Activated CD4-positive, alpha-beta T cell treated with anti-CD3 and anti-CD28 coated beads, Interleukin-2, amount 10 ng/mL, durations not matched to agents 7 days and 5 days (primary cell): Measurements from ENCODE around the gene TPSD1. TPM values are rescaled to one million over a fixed set of nuclear protein-coding genes. Genes with fewer than 3 reads are reported as not detected.
A peak's percentile ranks its signal among the peaks of the same experiment; 100 is the strongest.
"Not testable (repeated sequence)": the region's sequence is repeated elsewhere in the genome, so short reads cannot be mapped to it uniquely, and the experiment has no call there.

Experiments
- CTCF ChIA-PET: fragments of 350-600 bp; sonication (Branson Sonifier 250); formaldehyde crosslinking; loops from one replicate; lab custom pipeline; 2021; ENCODE audit warnings: antibody characterized with exemption; lab: Charles Lee
- POLR2A ChIA-PET: fragments of 350-600 bp; sonication (Branson Sonifier 250); formaldehyde crosslinking; loops from one replicate; lab custom pipeline; 2021; ENCODE audit warnings: antibody characterized with exemption; lab: Charles Lee
- DNase-seq: peaks from one replicate; pipeline ENCODE4 v3.0.0-alpha.2; 2020
- H3K27ac Mint-ChIP-seq: one replicate; pipeline ENCODE4 v1.8.0; 2021; ENCODE audit warnings: mild to moderate bottlenecking, moderate library complexity, mixed read lengths
- H3K27me3 Mint-ChIP-seq: one replicate; pipeline ENCODE4 v1.8.0; 2021; ENCODE audit warnings: mixed read lengths
- H3K36me3 Mint-ChIP-seq: one replicate; pipeline ENCODE4 v1.8.0; 2021; ENCODE audit warnings: low read depth, mixed read lengths
- H3K4me1 Mint-ChIP-seq: one replicate; pipeline ENCODE4 v1.8.0; 2021; ENCODE audit warnings: mixed read lengths
- H3K4me3 Mint-ChIP-seq: one replicate; pipeline ENCODE4 v1.8.0; 2021; ENCODE audit warnings: mild to moderate bottlenecking, moderate library complexity, mixed read lengths
- H3K9me3 Mint-ChIP-seq: one replicate; pipeline ENCODE4 v1.8.0; 2021; ENCODE audit warnings: mixed read lengths
- total RNA-seq, 2 experiments: library from RNA; stranded (reverse); gene quantifications; one replicate each; pipeline ENCODE4 v1.2.3, GENCODE V29; 2021

Gene TPSD1
- total RNA-seq, 2 experiments from 2014 or later, result not detected

- H3K4me3 Mint-ChIP-seq, CTCF ChIA-PET, H3K9me3 Mint-ChIP-seq, POLR2A ChIA-PET, H3K36me3 Mint-ChIP-seq, H3K27me3 Mint-ChIP-seq, DNase-seq, H3K4me1 Mint-ChIP-seq, H3K27ac Mint-ChIP-seq: not testable (repeated sequence)
Measured at GRCh38 chr16:1239575-1239974, 16.3 kb upstream of the TPSD1 start.

GRCh38 chr16:1240436-1240835 lies 15.4 kb upstream of the TPSD1 start, which contains the start of gene TPSAB1:
TPSAB1 (plus strand) TSS chr16:1240705; CDS start chr16:1240939, 234 bp downstream.
- H3K9me3 Mint-ChIP-seq, H3K27me3 Mint-ChIP-seq, CTCF ChIA-PET, POLR2A ChIA-PET, H3K4me3 Mint-ChIP-seq, DNase-seq, H3K27ac Mint-ChIP-seq, H3K36me3 Mint-ChIP-seq, H3K4me1 Mint-ChIP-seq: not testable (repeated sequence)

GRCh38 chr16:1241081-1241480 lies 14.8 kb upstream of the TPSD1 start:
- H3K4me3 Mint-ChIP-seq, DNase-seq, POLR2A ChIA-PET, H3K4me1 Mint-ChIP-seq, CTCF ChIA-PET, H3K36me3 Mint-ChIP-seq, H3K27me3 Mint-ChIP-seq, H3K27ac Mint-ChIP-seq, H3K9me3 Mint-ChIP-seq: not testable (repeated sequence)

GRCh38 chr16:1243363-1243762 lies 12.5 kb upstream of the TPSD1 start:
- POLR2A ChIA-PET, DNase-seq, CTCF ChIA-PET, H3K4me3 Mint-ChIP-seq, H3K27ac Mint-ChIP-seq, H3K9me3 Mint-ChIP-seq, H3K27me3 Mint-ChIP-seq, H3K36me3 Mint-ChIP-seq, H3K4me1 Mint-ChIP-seq: not testable (repeated sequence)

GRCh38 chr16:1243907-1244850 lies 11.7 kb upstream of the TPSD1 start:
- H3K9me3 Mint-ChIP-seq, H3K27me3 Mint-ChIP-seq, H3K4me3 Mint-ChIP-seq, DNase-seq, H3K4me1 Mint-ChIP-seq, CTCF ChIA-PET, H3K36me3 Mint-ChIP-seq, POLR2A ChIA-PET, H3K27ac Mint-ChIP-seq: not testable (repeated sequence)

GRCh38 chr16:1244881-1245280 lies 11.0 kb upstream of the TPSD1 start:
- Mint-ChIP-seq H3K4me1 (peaks cover 10% of the 10 kb centered on the region), H3K9me3 (no peaks in the 10 kb centered on the region), H3K36me3 (no peaks in the 10 kb centered on the region), H3K4me3 (no peak overlapping the region), H3K27ac (no peak overlapping the region), H3K27me3 (no peaks in the 10 kb centered on the region)
- peak; percentile 47 for DNase-seq
- ChIA-PET CTCF (interaction anchor here (1.0 kb wide), 1 partner anchor 59 kb away, joined by 3 read pairs; no protein-coding TSS in a partner anchor), POLR2A (no interaction called here)

- Mint-ChIP-seq H3K9me3 (no peaks in the 10 kb centered on the region), H3K4me1 (peaks cover 10% of the 10 kb centered on the region), H3K27me3 (no peaks in the 10 kb centered on the region), H3K27ac (no peak overlapping the region), H3K4me3 (no peak overlapping the region), H3K36me3 (no peaks in the 10 kb centered on the region)
- ChIA-PET CTCF (interaction anchor here (1.0 kb wide), 1 partner anchor 59 kb away, joined by 3 read pairs; no protein-coding TSS in a partner anchor), POLR2A (no interaction called here)
- no peak for DNase-seq
Measured at GRCh38 chr16:1245452-1246020, 10.3 kb upstream of the TPSD1 start.

GRCh38 chr16:1247903-1248537 lies 7.8 kb upstream of the TPSD1 start:
- H3K27me3 Mint-ChIP-seq, H3K9me3 Mint-ChIP-seq, POLR2A ChIA-PET, H3K27ac Mint-ChIP-seq, H3K4me1 Mint-ChIP-seq, H3K36me3 Mint-ChIP-seq, H3K4me3 Mint-ChIP-seq, DNase-seq: not testable (repeated sequence)
- CTCF ChIA-PET, result interaction anchor here (0.7 kb wide), 1 partner anchor 125 kb away, joined by 3 read pairs; no protein-coding TSS in a partner anchor

- DNase-seq, H3K27ac Mint-ChIP-seq, H3K4me1 Mint-ChIP-seq, H3K9me3 Mint-ChIP-seq, H3K36me3 Mint-ChIP-seq, POLR2A ChIA-PET, CTCF ChIA-PET, H3K4me3 Mint-ChIP-seq, H3K27me3 Mint-ChIP-seq: not testable (repeated sequence)
Measured at GRCh38 chr16:1249031-1249755, 6.7 kb upstream of the TPSD1 start.

GRCh38 chr16:1253701-1254364 lies 2.0 kb upstream of the TPSD1 start:
- H3K27ac Mint-ChIP-seq, H3K4me1 Mint-ChIP-seq, H3K27me3 Mint-ChIP-seq, H3K4me3 Mint-ChIP-seq, DNase-seq, H3K36me3 Mint-ChIP-seq, H3K9me3 Mint-ChIP-seq, POLR2A ChIA-PET, CTCF ChIA-PET: not testable (repeated sequence)

GRCh38 chr16:1254821-1255220 lies 1.0 kb upstream of the TPSD1 start:
- H3K4me1 Mint-ChIP-seq, DNase-seq, H3K4me3 Mint-ChIP-seq, H3K27me3 Mint-ChIP-seq, CTCF ChIA-PET, H3K36me3 Mint-ChIP-seq, H3K27ac Mint-ChIP-seq, H3K9me3 Mint-ChIP-seq, POLR2A ChIA-PET: not testable (repeated sequence)

- DNase-seq, H3K36me3 Mint-ChIP-seq, H3K9me3 Mint-ChIP-seq, H3K4me1 Mint-ChIP-seq, H3K4me3 Mint-ChIP-seq, POLR2A ChIA-PET, CTCF ChIA-PET, H3K27ac Mint-ChIP-seq: not testable (repeated sequence)
- peaks cover 11% of the 10 kb centered on the region for H3K27me3 Mint-ChIP-seq
Measured at GRCh38 chr16:1256296-1256873, 516 bp downstream of the TPSD1 start.
